Measurements from ENCODE around the gene NLGN1.

GRCh38 chr3:173402656-173403055 lies 5.1 kb downstream of the NLGN1 start:
- no peak for TF ChIP-seq CTCF (IDR thresholded peaks at IDR 0.05; ENCODE audit: low read length)
- TF ChIP-seq EZH2 (IDR thresholded peaks at IDR 0.05; ENCODE audit: borderline replicate concordance, low read length), result no peak

Data from OCI-LY1 (cell line).